NCI-H510A (cell line): ENCODE results near the gene CLEC16A.
A peak's percentile ranks its signal among the peaks of the same experiment; 100 is the strongest.
"Not testable (repeated sequence)": the region's sequence is repeated elsewhere in the genome, so short reads cannot be mapped to it uniquely, and the experiment has no call there.

Experiments
- DNase-seq: peaks from one replicate; lab custom pipeline; 2025; lab: John Stamatoyannopoulos, UW

Gene CLEC16A

DNA sequence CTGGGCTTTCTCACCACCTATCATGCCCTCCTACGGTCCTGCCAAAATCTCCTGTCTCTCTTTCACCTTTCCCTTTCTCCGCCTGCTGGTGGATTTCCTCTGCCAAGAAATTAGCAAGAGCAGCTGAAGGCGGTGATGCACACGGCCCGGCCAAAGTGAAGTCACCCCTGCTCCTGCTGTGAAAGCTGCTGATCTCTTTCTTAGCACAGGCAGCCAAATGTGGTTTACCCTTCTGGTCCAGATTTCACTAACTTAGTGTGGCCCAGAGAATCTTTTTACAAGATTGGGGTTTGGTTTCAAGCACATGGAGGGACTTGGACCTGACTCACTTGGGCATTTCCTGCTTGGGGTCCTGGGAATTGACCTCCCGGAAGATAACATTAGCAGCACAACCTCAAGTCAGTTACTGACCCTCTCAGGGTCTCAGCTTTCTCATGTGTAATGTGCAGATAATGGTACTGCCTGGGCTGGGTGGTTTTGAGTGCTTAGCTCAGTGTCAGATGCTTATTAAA lies 155.9 kb downstream of the CLEC16A start:
- DNase-seq = no peak

DNA sequence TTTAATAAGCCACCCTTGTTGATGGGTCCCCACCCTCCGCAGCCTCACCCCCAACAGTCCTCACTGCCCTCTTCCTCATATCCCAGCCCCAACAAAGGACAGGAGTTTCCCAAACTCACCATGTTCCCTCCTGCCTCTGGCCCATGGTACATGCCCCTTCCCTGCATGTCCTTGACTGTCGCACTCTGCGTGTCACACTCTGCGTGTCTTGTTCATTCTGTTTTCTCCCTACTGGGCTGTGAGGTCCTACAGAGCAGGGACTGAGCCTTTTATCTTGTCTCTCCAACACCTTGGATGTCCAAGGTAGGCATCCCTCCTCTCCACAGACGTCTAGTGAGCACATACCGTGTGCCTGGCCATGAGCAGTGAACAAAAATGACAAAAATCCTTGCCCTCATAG lies 156.9 kb downstream of the CLEC16A start:
- DNase-seq = no peak

DNA sequence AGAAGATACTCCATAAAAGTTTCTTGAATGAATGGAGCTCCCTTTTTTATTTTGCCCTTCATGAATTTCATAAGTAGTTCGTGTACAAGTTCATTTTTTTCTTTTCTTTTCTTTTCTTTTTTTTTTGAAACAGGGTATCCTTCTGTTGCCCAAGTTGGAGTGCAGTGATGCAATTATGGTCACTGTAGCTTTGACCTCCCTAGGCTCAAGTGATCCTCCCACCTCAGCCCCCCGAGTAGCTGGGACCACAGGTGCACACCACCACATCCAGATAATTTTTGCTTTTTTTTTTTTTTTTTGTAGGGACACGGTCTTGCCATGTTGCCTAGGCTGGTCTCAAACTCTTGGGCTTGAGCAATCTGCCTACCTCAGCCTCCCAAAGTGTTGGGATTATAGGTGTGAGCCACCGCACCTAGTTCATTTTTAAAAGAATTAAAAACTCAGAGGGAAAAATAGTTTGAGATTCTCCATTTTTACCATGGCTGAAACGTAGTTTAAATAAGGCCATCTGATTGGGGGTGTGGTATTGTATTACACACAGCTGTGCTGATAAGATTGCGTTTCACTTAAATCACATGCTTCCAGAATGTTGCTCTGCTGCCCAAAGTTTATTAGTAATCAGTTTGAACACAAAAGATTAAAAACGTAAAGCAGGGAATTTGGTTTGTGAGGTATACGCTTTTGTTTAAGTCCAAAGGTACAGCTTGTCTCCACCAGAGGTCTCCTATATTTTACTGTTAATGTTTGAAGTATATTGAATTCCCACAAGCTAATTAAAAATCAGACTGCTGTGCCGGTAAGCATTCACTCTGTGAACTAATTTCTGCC lies 157.5 kb downstream of the CLEC16A start:
- no peak for DNase-seq

GRCh38 chr16:11102523-11102898 lies 158.1 kb downstream of the CLEC16A start:
- DNase-seq = no peak

GRCh38 chr16:11103301-11103700 lies 158.9 kb downstream of the CLEC16A start:
- not testable (repeated sequence) for DNase-seq

- DNase-seq = no peak
Measured at GRCh38 chr16:11104168-11105037, 160.0 kb downstream of the CLEC16A start.

DNA sequence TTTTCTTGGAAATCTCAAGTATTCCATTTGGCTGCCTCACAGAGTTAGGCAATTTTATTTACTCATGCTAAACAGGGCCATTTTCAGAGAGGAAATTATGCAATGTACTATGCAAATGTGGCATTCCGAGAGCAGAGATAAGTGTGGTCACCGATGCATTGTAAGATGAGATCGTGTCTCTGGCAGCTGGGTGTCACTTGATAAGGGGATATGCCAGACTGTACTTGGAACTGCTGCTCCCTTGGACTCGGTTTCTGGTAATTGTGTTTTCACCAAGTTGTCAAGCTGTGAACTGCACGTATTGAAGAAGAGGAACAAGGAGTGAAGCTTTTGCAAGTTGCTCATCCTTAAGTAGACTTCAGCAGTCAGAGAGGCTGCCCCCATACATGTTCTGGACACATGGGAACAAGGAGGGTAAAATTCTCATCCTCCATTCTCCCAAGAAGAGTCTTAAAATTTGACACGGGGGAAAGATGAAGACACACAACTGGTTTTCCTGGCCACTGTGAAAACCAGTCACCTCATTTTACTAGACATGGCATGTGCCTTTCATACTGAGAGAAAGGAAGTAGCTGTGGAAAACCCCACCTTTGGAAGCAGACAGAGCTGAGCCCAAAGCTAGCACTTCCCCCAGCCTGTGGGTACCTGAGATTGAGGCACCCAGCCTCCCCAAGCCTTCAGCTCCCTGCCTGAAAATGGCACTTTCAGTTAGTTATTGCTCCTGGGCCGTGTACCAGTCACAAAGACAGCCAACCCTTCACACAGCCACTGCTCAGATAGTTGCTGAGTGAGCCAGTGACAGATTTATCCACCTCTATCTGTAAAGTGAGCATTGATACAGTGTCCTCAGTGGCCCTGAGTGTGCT lies 160.9 kb downstream of the CLEC16A start:
- peak; percentile 57 for DNase-seq

DNA sequence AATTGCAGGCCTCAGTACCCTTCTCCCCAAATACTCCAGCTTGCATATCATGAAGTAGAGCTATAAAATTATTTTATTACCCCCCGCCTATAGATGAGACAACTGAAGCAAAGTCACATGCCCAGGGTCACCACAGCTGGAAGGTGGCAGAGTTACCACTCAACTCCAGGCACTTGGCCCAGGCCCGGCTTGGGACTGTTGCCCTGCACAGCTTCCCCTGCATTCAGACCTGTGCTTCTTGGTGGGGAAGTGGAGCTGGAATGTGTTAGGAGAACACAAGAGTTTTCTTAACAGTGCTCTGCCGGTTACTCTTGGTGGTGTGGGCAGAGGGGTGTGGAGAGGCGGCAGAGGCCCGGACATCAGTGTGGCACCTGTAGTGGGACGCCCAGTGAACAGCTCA lies 162.4 kb downstream of the CLEC16A start:
- no peak for DNase-seq

DNA sequence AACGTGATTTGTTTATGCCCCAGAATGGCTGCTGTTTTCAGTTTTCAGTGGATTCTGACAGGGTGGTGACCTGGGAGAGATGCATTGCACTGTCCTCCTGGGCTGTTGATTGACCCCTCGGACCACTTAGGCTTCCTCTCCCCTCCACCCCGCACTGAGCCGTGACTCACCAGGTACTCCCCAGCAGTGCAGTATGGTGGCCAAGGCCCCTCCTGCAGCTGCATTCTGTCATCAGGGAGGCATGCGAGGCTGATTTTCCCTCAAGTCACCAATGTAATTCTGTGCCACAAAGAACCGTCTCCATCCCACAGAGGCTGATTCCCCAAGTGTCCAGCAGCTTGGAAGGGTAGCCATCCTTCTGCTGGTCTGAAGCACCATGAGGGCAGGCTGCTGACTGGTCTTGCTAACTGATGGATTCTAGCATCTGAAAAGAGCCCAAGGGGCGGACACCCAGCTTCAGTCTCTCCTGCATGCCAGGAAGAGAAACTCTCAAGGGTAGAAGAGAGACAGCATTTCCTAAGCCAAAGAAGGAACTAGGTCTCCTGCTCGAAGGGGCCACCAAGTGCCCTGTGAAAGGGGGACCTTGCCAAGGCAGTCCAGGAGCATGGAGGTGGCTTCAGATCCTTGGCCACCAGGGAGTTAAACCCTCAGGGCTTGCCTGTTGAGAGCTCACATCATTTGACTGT lies 163.6 kb downstream of the CLEC16A start:
- no peak for DNase-seq

DNA sequence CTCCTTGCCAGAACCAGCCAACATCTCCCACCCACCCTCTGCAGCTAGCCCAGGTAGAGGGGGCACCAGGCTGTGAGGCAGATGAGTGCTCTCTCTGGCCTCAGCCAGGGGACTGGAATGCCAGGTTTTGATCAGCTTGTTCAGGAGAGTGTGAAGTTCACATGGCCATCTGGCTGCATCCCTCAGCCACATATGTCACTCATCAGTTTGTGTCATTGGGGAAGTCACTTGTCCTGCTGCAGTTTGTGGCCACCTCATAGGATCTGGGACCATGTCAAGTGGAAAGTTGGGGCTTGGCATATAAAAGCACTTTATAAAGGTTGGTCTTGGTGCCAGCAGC lies 164.1 kb downstream of the CLEC16A start:
- DNase-seq = no peak

- DNase-seq = no peak
Measured at GRCh38 chr16:11109566-11109965, 165.2 kb downstream of the CLEC16A start.

- no peak for DNase-seq
Measured at GRCh38 chr16:11111150-11111549, 166.8 kb downstream of the CLEC16A start.

GRCh38 chr16:11111856-11112634 lies 167.7 kb downstream of the CLEC16A start:
- no peak for DNase-seq

GRCh38 chr16:11112723-11113348 lies 168.5 kb downstream of the CLEC16A start:
- DNase-seq = no peak

GRCh38 chr16:11114366-11115164 lies 170.2 kb downstream of the CLEC16A start:
- no peak for DNase-seq

DNA sequence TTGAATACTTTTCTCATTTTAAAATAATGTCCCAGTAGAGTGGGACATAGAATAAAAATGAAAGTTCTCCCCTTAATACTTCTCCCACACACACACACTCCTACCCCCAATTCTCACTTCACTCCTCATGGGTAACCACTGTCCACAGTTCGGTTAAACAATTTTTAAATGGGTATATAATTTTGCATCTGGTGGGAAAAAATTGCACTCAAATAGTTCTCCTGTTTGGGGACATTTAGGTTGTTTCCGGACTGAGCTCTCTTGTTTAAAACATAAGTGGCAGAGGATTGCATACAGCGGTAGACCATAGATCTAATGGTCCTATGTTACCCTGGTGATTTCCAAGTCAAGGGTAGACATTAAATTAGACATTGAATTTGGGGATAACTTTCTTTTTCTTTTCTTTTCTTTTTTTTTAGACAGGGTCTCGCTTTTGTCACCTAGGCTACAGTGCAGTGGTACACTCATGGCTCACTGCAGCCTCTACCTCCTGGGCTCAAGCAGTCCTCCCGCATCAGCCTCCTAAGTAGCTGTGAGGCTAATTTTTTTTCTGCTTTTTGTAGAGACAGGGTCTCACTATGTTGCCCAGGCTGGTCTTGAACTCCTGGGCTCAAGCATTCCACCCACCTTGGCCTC lies 173.3 kb downstream of the CLEC16A start:
- DNase-seq = no peak

DNA sequence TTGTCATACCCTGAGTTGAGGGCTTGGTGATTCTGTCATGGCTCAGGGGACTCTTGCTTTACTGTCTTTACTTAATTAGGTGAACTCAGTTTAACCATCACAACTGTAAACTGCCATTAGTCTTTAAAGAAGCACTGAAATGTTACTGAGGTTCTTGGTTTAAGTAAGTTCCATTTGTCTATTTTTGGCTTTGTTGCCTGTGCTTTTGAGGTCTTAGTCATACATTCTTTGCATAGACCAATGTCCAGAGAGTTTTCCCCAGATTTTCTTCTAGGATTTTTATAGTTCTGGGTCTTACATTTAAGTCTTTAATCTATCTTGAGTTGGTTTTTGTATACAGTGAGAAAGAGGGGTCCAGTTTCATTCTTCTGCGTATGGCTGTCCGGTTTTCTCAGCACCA lies 174.1 kb downstream of the CLEC16A start:
- DNase-seq = no peak

DNA sequence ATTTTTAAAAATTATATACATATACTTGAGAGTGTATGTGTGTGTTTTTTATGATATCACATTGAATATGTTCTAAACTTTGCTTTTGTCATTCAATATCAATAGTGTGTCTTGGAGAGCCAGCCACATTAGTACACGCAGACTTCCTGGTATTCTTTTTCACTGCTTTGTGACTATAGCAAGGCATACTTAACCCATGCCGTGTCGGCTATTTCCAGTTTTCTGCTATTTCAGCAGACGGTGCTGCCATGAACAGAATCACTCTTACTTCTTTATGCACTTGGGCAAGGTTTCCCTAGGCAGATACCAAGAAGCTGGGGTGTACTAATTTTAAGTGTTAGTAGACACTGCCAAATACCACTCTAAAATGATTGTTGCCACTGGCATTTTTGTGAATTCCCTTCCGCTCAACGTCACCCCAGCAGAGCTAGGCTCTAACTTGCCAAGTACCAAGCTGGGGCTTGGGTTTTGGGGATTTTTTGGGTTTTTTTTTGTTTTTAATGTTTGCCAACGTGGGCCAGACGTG lies 176.8 kb downstream of the CLEC16A start:
- no peak for DNase-seq
